Stimulated activated CD4-positive, alpha-beta T cell treated with anti-CD3 and anti-CD28 coated beads, Interleukin-15, amount 100 ng/mL, for 24 hours (primary cell): ENCODE results near the gene CDX4.
"Not testable (repeated sequence)": the region's sequence is repeated elsewhere in the genome, so short reads cannot be mapped to it uniquely, and the experiment has no call there.

ENCODE experiments used
- DNase-seq: peaks from one replicate; pipeline ENCODE4 v3.0.0-alpha.2; 2020

Gene CDX4

DNA sequence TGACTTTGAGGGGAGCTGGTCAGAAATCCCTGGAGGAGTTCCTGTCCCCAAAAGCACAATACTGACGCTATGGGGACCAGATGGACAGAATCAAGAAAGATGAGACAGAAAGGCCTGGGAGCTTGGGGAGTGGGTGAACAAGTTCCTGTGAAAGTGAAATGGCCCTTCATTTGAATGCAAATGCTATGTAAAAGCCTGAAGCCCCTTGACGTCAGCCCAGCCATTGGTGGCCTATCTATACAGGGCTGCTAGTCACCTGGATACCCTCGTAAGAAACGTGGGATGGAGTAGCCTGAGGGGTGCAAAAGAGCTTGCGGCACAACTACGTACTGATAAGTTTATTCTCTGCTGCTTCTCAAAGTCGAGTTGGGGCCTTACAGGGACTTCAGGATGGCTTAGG, at the start of gene CDX4:
TSS of gene CDX4 (plus strand) at position 223 of the 400 bp plus-strand sequence. CDS start 201 bp downstream, outside the sequence.
- DNase-seq, result no peak

GRCh38 chrX:73398185-73398914, 48.5 kb upstream of the CDX4 start:
- no peak for DNase-seq

DNA sequence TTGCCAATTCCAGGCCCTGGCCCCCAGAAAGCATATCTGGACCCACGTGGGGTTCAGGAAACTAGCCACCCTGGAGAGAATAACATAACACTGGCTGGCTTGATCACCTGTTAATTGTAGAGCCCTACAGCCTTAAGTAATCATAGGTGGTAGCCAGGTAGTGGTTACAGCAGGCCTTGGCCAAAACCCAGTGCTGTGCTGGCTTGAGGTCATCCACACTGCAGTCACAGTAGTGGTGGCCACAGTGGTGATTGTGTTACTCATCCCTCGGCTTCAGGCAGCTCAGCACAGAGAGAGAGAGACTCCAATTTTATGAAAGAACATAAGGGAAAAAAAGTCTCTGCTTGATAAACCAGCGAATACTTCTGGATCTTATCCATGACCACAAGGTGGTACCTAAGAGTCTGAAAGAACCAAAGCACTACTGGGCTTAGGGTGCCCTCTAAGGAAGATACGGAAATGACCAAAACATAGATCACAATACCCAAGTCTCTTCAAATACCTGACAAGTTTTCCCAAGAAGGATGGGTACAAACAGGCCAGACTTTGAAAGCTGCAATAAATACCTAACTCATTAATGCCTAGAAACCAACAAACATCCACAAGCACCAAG, 46.6 kb upstream of the CDX4 start:
- no peak for DNase-seq

- DNase-seq, result no peak
These were observed 45.1 kb upstream of the CDX4 start for GRCh38 chrX:73401591-73402266.

GRCh38 chrX:73412930-73413329, 33.9 kb upstream of the CDX4 start:
- no peak for DNase-seq

- peak; percentile 11 for DNase-seq
These were observed 500 bp downstream of the CDX4 start for GRCh38 chrX:73447311-73447794.

DNA sequence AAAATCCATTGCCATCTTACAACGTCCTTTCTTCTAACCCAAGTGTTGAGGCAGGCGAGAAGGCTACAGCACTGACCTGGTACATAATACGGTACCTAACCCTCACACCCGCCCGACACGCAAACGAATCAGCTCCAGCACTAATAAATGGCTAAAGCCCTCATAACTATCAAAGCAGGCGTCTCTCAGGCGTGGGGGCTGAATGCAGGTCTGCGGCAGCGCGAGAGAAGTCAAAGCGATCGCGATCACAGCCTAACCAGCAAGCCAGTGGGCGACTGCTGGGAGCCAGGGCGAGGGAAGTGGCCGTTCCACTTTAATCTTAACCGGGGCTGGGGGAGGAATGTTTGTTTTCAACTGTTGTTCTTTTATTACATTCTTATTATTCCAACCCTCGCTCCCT, 1.5 kb downstream of the CDX4 start:
- peak; percentile 1 for DNase-seq

GRCh38 chrX:73455171-73455570, 8.3 kb downstream of the CDX4 start:
- DNase-seq, result no peak

GRCh38 chrX:73457306-73457705, 10.5 kb downstream of the CDX4 start:
- no peak for DNase-seq

GRCh38 chrX:73468376-73468775, 21.5 kb downstream of the CDX4 start:
- DNase-seq, result no peak

- no peak for DNase-seq
These were observed 32.1 kb downstream of the CDX4 start for GRCh38 chrX:73478961-73479360.

DNA sequence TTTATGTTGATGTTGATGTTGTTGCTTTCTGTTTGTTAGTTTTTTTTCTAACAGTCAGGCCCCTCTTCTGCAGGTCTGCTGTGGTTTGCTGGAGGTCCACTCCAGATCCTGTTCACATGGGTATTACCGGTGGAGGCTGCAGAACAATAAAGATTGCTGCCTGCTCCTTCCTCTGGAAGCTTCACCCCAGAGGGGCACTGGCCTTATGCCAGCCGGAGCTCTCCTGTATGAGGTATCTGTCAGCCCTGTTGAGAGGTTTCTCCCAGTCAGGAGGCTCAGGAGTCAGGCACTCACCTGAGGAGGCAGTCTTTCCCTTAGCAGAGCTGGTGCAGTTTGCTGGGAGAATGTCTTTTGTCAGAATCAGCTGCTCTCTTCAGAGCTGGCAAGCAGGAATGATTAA, 34.7 kb downstream of the CDX4 start:
- no peak for DNase-seq

- DNase-seq, result no peak
These were observed 43.8 kb downstream of the CDX4 start for GRCh38 chrX:73490661-73491060.

- not testable (repeated sequence) for DNase-seq
These were observed 45.3 kb downstream of the CDX4 start for GRCh38 chrX:73492178-73492577.
